C1 segment of cervical spinal cord (tissue), 14 donors: Measurements from ENCODE around the gene NRN1.
A peak's percentile ranks its signal among the peaks of the same experiment; 100 is the strongest.
"Not testable (repeated sequence)": the region's sequence is repeated elsewhere in the genome, so short reads cannot be mapped to it uniquely, and the experiment has no call there.

Experiments used
- DNase-seq, 14 donors: peaks; one replicate each; lab custom pipeline; 2025; lab: John Stamatoyannopoulos, UW

NRN1 gene

DNA sequence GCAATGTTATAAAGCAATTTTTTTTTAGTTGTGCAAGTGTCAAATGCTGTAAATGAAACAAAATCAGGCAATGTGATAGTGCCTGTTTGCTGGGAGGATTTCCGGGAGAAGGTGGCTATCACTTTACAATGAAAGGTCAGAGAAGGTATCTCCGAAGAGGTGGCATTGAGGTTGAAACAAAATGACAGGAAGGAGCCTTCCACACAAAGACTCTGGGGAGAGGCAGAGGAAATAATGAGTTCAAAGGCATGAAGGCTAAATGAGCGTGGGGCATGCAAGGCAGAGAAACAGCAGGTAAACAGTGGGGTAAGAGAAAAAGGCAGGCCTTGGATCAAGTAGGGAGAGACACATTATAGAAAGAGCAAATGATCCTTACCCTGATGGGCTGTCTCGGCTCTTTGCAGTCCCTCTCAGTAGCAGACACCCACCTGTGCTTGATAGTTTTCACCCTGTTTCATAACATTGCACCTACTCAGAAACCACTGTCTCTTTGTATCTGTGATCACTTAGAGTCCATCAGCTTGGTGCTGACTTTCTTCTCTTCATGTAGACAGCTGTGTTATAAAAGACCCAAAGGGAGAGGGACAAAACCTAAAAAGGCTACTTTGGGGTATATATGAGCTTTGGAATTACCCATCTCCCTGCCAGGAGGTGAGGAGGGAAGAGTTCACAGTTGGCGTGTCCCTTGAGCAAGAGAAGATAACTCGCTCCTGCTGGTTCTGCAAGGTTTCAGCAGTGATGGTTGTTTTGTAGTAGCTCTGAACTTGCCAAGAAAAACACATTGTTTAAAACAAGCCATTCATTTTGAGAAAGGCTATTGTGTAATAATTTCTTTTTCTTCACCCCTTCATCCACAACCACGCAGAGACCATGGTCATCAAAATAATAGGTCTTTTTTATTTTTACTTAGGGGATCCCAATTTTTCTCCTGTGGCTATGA lies 22.3 kb downstream of the NRN1 start:
- DNase-seq = no peak

DNA sequence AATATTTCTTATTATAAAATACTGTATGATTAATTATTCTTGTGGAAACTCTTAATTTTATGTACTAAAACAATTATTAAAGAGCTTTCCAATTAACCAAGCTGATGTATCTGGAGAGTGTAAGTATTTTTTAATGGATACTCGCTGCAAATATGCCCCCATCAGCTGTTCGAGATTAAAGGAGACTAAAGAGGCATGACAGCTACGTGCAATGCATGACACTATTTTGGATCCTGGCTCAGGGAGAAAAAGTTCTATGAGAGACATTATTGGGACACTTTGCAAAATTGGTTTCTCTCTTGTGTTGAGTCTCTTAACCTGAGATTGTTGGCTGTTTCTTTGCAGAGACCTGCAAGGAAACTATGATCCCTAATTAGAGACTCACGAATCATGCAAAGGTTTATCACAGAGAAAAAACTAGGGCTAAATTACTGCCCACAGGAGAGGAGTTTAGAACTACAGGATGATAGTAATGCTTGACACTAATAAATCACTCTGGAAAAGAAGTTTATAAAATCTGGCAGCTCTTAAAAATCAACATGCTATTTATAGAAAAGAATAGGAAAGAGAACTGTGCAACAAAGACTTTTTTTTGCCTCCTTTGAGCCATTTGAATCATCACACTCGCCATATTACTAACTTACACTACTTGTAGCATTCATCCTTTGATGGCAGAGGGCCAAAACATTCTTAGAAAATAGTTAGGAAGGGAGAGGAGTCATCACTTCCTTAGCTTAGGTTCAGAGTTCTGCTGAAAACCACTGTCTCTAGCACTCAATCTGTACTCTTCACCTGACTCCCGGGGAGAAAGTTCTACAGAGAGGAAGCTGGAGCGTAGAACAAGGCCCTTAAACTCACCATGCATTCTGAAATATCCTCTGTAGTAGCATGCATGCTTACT lies 25.3 kb downstream of the NRN1 start:
- DNase-seq = no peak

DNA sequence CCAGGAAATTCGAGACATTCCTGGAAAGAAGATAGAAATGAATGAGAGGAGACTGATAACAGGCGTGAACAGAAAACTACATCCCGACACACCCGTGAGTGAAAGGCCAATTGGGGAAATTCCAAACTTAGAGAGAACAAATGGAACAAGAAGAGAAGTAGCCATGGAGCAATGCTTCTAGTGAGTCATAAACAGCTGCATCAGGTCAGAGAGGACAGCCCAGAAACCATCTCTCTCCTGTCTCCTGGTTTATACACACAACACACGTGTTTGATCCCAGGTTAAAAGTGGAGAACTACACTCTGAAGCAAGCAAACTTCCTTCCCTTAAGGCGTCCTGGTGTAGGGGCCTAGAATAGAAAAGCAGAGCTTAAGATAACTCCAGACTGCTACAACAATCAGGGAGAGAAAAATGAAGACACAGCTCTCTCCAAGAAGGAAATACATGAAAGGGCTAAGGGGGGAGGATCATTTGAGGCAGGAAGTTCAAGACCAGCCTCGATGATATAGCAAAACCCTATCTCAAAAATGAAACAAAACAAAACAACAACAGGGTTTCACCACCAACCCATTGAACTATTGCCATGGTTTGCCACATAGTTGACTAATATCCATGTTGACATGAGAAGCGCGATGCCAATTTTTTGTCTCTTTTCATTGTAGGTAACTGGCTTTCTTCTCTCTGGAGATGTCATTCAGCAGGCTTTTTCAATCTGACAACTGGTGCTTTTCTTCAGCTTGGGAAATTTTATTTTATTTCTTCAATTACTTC lies 26.9 kb downstream of the NRN1 start:
- no peak for DNase-seq

DNA sequence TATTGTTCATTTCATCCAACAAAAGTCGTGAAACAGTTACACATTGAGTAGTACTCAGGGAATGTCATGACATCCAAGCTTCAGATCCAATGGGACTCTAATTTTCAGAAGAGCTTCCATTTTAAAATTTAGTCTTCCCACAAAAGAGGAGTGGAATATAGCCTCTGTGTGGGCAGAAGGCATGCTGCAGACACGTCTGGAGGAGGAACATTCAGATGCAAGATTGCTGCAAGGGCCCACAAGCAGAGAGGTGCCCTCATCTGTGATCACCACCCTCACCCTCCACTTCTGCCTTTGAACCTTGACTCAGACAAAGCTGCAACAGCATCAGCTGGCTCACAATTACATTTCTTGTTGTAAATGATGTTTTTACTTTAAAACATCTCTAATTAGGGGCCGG lies 29.9 kb downstream of the NRN1 start:
- no peak for DNase-seq

DNA sequence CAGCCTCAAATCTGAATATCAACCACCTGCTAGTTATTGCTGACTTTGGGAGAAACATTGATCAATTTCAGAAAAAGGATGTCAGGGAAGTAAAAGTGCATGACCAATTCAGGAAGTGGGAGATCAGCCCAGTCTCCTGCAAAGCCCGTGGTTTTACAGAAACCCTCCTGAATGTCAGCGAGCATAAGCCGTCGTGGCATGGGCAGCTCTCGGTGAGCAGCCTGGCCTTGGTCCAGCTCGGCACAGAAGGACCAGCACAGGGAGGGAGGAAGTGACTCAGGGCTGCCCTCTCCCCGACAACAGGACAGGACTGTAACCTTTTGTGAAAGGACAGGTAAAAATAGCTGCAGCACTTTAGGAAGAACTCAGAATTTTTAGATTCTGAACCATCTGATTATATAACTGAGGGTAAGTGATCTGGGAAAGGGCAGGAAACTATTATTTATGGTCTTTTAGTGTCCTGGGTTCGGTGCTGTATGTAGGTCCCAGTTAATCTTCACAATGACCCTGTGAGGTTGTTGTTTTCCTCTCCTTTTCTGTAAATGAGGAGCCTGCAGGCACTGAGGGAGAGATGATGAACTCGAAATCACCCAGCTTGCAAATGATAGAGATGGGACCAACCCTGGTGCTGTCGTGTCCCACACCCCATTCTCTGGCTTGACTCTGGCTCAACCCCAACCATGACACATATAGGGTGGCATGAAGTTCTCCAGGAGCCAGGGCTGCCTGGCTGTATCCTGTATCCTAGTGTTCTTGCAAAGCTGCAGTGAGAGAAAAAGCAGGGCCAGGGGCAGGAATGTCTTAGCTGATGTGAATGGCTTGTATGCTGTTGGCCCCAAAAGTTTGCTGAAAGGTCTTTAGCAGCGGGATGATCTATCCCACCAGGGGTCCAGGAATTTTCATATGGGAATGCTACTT lies 37.6 kb downstream of the NRN1 start:
- DNase-seq = peak in 5 of 14 donors; percentile 3 to 56 (median 8)

DNA sequence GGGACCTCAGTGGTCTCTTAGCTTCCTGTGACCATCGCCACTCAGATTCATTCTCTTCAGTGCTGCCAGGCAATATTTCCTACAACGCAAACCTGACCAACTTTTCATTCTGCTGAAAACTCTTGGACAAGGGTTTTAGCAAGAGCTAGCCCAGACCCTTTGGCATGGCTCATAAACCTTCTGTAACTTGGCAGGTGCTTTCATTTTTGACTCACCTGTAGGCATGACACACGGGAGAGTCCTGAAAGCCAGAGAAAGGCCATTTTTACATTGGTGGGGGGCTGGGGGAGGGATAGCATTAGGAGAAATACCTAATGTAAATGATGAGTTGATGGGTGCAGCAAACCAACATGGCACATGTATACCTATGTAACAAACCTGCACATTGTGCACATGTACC lies 38.7 kb downstream of the NRN1 start:
- not testable (repeated sequence) for DNase-seq

DNA sequence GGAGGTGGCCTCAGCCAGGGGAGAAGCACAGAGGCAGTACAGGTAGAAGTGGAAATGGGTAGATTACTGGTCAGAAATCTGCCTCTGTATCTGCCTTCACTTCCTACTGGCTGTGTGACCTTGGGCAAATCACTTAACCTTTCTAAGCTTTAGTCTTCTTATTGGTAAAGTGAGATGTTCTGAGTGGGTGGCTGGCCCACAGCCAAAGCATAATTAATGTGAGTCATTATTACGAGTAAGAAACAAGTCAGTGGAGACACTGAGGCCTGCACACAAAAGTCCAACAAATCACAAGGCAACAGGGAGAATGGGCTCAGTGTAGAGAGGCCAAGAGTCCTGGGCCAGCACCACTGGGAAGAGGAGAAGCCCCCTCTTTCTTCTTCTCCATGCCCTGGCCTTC lies 39.1 kb downstream of the NRN1 start:
- no peak for DNase-seq

DNA sequence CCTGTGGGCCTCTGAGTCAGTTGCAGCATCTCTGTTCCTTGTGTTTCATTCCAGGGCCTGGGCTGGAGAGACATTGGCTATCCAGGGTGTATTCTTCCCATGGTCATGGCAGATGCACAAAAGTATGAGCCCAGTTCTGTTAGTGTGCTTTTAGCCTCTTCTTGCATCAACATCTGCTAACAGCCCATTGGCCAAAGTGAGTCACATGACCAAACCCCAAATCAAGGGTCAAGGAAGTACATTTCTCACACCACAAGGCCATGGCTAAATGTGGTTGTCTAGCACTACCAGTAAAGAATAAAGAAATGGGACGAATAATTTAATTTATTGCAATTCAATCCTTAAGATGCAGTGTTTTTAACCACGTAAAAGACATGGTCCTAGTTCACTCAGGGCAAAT lies 43.9 kb downstream of the NRN1 start:
- DNase-seq = no peak

DNA sequence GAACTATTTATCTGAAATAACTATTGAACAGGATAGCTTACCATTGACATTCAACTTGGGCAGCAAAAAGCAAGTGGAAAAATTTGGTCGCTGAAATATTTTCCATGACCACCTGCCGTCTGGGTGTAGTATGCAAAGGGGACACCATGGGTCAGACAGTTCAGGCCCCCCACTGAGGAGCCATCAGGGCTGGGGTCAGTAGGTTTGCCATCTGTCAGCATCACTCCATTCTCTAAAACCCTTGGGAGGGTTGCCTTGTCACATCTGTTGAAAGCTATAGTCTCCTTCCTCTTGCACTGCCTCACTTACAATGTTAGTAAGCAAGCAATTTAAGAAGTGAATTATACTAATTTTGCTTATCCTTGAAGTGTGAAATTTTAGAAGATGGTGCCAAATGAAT lies 44.9 kb downstream of the NRN1 start:
- no peak for DNase-seq

DNA sequence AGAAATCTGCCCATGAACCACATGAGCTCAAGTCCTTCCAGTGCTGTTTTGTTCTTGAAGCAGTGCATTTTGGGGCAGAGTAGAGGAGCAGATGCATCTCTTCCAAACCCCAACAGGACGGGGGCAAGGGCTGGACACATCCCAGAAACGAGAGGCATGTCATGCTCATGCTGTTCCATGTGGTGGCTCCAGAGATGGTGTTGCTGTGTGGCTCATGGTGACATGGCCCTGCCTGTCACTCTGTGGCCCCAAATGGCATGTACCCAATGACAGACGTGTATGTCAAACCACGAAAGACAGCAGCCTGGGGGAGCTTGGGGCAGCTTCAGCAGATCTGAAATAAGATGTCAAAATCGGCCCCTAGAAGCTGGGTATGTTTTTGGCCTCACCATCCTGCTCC lies 46.3 kb downstream of the NRN1 start:
- no peak for DNase-seq

DNA sequence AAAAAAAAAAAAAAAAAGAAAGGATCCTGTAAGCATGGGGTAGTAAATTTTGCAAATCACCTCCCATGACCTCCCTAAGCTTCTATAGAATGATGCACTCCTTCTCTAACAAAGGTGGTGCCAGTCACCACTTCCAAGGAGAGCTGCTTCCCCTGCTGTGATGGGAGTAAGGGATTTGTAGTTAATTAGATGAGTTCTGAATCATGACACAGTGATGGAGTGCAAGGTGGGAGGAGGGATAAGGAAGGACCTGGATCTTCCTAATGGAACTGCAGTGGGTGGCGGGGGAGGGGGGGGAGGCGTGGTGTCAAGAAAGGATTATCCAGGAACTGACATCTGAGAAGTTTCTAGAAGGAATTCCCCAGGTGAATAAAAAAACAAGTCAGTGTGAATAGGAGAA lies 47.8 kb downstream of the NRN1 start:
- DNase-seq = no peak

DNA sequence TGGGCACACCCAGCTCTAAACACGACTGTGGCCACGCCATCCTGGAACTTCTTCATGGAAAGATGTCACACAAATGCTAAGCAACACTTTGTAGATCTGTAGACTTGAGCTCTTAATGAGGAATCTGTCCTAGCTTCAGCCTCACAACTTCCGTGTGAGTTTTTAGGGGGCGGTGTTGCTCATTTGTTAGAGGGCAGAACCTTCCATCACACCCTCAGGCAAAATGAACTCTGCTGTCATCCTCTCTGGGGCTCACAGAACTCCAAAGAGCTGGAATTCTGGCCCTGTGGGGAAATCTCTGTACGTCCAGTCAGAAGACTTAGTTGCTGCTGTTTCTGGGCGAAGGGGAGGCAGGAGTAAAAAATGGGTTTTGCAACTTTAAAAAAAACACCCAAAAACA lies 49.8 kb downstream of the NRN1 start:
- DNase-seq = no peak

DNA sequence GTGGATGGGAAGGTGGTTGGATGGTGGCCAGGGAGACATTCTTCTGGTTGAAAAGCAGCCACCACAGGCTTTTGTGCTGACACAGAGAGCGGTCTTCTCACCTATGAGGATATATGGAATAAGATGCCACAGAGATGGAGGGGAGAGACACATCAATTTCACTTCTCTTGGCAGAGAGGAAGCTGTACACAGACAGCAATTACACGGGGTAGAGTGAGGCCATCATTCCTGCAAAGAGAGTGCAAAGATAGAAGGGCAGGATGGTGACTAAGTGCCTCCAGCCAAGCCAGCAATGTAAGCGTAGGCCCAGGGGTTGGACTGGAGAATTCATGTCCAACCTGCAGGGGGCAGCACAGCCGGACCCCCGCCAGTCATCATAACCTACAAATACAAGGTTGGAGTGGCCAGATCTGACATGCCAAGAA lies 56.4 kb downstream of the NRN1 start:
- no peak for DNase-seq
